DND-41 (cell line): ENCODE results near the gene RNF220.

Experiments used
- ATAC-seq: fragments of 200-7000 bp; cut with Tn5 transposase; 3 replicates; pipeline ENCODE4 v1.9.1; 2021; ENCODE audit warnings: low read depth; ENCODE audit not compliant: insufficient read depth
- DNase-seq: peaks from one replicate; pipeline ENCODE4 v3.0.0-alpha.2; 2020
- H2AFZ ChIP-seq: 2 replicates; pipeline ENCODE4 v1.6.0; 2012; ENCODE audit warnings: low read depth, low read length
- H3K27ac ChIP-seq: 2 replicates; pipeline ENCODE4 v1.5.1; 2012; ENCODE audit warnings: low read length, inconsistent platforms
- H3K27me3 ChIP-seq: fragments of 200-600 bp; sonication (generic); 2 replicates; pipeline ENCODE4 v1.6.0; 2012; ENCODE audit warnings: low read length, mild to moderate bottlenecking, inconsistent platforms; ENCODE audit not compliant: insufficient read depth, poor library complexity
- H3K36me3 ChIP-seq: 2 replicates; pipeline ENCODE4 v1.5.1; 2012; ENCODE audit warnings: low read length, inconsistent platforms; ENCODE audit not compliant: insufficient read depth
- H3K4me1 ChIP-seq: 2 replicates; pipeline ENCODE4 v1.5.1; 2012; ENCODE audit warnings: mild to moderate bottlenecking, low read length; ENCODE audit not compliant: insufficient read depth
- H3K4me2 ChIP-seq: 2 replicates; pipeline ENCODE4 v1.6.0; 2012; ENCODE audit warnings: mild to moderate bottlenecking, moderate library complexity, low read length, inconsistent platforms; ENCODE audit not compliant: insufficient read depth
- H3K4me3 ChIP-seq, 2 experiments: fragments of 200-600 bp in 1 of 2; shearing (Covaris generic) in 1 of 2; 2 replicates each; pipeline ENCODE4 v1.5.1; 2012 to 2016; ENCODE audit warnings: inconsistent platforms in 2 of 2, low read length in 2 of 2, mild to moderate bottlenecking in 2 of 2, low read depth in 1 of 2, moderate library complexity in 1 of 2
- H3K79me2 ChIP-seq: 2 replicates; pipeline ENCODE4 v1.6.0; 2012; ENCODE audit warnings: low read length, inconsistent platforms; ENCODE audit not compliant: insufficient read depth
- H3K9ac ChIP-seq: 2 replicates; pipeline ENCODE4 v1.6.0; 2012; ENCODE audit warnings: low read depth, mild to moderate bottlenecking, inconsistent platforms, low read length, moderate library complexity
- H3K9me3 ChIP-seq: 2 replicates; pipeline ENCODE4 v1.5.1; 2012; ENCODE audit warnings: low read length, moderate library complexity, mild to moderate bottlenecking, inconsistent platforms; ENCODE audit not compliant: insufficient read depth, severe bottlenecking
- H4K20me1 ChIP-seq: 2 replicates; pipeline ENCODE4 v1.6.0; 2012; ENCODE audit warnings: low read length; ENCODE audit not compliant: insufficient read depth
- EZH2 ChIP-seq: IDR thresholded peaks from 3 replicates; pipeline ENCODE4 v1.6.1; 2012; ENCODE audit warnings: borderline replicate concordance, low read depth, mild to moderate bottlenecking, moderate library complexity, low read length, inconsistent platforms; ENCODE audit not compliant: severe bottlenecking
- TF ChIP-seq, protein P1 (sequence below): IDR thresholded peaks from 2 replicates; pipeline ENCODE4 v1.5.1; 2012; ENCODE audit warnings: borderline replicate concordance, low read length, moderate library complexity, mild to moderate bottlenecking; ENCODE audit not compliant: poor library complexity, severe bottlenecking; ENCODE audit errors: extremely low read depth

Gene RNF220

DNA sequence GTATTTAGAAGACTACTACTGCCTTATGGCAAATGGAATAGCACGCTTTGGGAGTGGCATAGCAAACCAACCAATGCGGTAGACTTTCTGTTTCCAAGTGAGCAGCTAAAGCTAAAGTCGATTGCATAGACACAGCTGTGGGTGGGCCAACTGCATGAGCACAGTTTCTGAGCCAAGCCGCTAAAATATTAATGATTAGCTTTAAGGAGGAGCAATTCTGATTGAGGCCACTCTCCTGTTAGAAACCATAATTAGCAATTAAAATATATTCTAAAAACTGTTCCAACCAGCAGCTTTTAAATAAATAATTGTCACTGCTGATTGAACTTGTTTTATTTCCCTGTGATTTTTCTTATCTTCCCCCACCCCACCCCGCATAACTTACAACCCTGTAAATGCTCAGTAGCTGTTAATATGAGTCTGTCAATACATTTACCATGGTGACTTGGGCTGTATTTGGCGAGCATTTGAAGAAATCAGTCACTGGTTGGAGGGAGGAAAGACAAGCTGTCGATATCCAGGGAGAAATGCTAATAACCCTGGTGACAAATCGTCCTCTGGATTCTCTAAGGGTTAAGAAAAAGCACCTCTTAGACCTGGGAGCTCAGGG is 32.2 kb downstream of the RNF220 start:
- no peak overlapping the region for H3K9ac ChIP-seq
- no peaks in the 10 kb centered on the region for H4K20me1 ChIP-seq
- no peak overlapping the region for H3K4me3 ChIP-seq
- H3K9me3 ChIP-seq, result no peaks in the 10 kb centered on the region
- H3K36me3 ChIP-seq, result no peaks in the 10 kb centered on the region
- no peaks in the 10 kb centered on the region for H3K79me2 ChIP-seq
- H3K27me3 ChIP-seq, result peaks cover 5% of the 10 kb centered on the region
- no peaks in the 10 kb centered on the region for H3K4me1 ChIP-seq
- H2AFZ ChIP-seq, result no peak overlapping the region
- no peak overlapping the region for H3K4me2 ChIP-seq
- DNase-seq, result no peak
- H3K27ac ChIP-seq, result no peak overlapping the region
- no peak for ATAC-seq
- TF ChIP-seq, protein P1, sequence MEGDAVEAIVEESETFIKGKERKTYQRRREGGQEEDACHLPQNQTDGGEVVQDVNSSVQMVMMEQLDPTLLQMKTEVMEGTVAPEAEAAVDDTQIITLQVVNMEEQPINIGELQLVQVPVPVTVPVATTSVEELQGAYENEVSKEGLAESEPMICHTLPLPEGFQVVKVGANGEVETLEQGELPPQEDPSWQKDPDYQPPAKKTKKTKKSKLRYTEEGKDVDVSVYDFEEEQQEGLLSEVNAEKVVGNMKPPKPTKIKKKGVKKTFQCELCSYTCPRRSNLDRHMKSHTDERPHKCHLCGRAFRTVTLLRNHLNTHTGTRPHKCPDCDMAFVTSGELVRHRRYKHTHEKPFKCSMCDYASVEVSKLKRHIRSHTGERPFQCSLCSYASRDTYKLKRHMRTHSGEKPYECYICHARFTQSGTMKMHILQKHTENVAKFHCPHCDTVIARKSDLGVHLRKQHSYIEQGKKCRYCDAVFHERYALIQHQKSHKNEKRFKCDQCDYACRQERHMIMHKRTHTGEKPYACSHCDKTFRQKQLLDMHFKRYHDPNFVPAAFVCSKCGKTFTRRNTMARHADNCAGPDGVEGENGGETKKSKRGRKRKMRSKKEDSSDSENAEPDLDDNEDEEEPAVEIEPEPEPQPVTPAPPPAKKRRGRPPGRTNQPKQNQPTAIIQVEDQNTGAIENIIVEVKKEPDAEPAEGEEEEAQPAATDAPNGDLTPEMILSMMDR, result no peak
- TF ChIP-seq EZH2, result no peak

DNA sequence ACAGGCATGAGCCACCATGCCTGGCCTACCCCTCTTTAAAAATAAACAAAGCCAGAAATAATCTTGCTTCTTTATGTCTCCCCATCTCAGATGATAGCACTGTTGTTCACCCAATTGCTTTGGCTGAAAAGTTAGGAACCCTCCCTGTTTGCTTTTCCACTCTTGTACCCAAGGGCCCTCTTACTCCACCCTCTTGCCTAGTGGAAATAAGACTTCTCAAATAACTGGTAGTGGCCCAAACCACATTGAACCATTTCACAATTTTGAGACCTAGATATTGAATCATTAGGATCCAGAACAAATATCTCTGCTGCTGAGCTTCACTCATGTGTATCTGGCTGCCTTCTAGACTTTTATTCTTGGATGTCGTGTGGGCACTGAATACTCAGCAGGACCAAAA is 37.7 kb downstream of the RNF220 start:
- H4K20me1 ChIP-seq, result no peaks in the 10 kb centered on the region

DNA sequence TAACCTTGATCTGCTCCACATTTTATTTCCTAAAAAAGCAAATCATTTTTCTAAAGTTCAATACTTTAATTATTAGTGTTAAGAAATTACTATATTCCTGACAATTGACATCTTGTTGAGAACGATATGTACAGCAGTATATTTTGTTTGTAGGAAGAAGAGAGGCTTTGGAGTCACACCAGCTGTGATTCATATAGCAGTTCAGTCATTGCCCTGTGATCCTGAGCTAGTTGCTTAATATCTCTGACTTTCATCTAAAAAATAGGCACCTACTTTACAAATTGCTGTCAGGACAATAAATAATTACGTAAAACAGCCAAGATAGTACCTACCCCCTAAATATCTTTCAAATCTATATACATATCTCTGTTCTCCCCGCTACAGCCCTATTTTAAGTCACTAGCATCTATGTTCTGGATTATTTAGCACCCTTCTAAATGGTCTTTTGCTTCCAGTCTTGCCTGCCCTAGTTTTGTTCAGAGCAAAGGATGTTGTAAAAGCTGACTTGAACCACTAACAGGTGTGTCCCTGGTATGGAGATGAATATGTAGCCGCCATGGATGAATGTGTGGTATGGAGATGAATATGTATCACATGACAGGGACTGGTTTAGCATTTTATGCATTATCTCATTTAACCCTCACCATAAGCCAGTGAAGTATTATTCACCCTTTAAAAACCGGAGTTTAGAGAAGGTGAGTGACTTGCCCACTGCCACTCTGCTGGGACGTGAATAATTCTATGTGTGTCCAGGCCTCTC is 42.2 kb downstream of the RNF220 start:
- DNase-seq, result no peak
- ATAC-seq, result no peak

More for the DNA sequence above, 37.7 kb downstream of the RNF220 start:
- ATAC-seq, result no peak
- Histone ChIP-seq H3K4me3 (no peak overlapping the region), H2AFZ (no peak overlapping the region), H3K4me2 (no peak overlapping the region), H3K4me1 (no peaks in the 10 kb centered on the region), H3K9me3 (no peaks in the 10 kb centered on the region), H3K79me2 (no peaks in the 10 kb centered on the region), H3K36me3 (no peaks in the 10 kb centered on the region), H3K27me3 (peaks cover 46% of the 10 kb centered on the region), H3K27ac (no peak overlapping the region), H3K9ac (no peak overlapping the region)
- no peak for DNase-seq
- TF ChIP-seq EZH2, result no peak
- TF ChIP-seq, protein P1, result no peak

DNA sequence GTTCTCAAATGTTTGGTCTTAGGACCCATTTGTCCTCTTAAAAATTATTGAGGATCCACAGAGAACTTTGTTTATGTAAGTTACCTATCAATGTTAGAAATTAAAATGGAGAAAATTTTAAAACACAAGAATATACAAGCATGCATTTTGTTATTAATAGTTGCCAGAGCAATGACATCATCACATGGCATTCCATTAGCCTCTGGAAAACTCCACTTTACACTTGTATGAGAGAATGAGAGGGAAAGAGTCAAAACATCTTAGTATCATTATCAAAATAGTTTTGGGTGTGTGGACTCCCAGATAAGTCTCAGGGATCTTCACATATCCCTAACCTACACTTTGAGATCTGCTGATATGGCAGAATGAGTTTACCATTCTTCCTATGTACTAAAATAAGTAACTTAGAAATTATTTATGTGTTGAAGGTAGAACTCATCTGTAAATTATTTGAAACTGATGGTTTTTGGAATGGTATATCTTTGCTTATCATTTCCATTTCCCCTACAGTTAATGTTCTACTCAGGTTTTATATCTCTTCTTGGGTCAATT is 48.8 kb downstream of the RNF220 start:
- Histone ChIP-seq H2AFZ (no peak overlapping the region), H3K79me2 (no peaks in the 10 kb centered on the region), H3K27me3 (peaks cover 19% of the 10 kb centered on the region), H3K27ac (no peak overlapping the region), H3K4me2 (no peak overlapping the region), H4K20me1 (no peaks in the 10 kb centered on the region), H3K9ac (no peak overlapping the region), H3K4me3 (no peak overlapping the region), H3K4me1 (no peaks in the 10 kb centered on the region), H3K36me3 (no peaks in the 10 kb centered on the region), H3K9me3 (no peaks in the 10 kb centered on the region)
- TF ChIP-seq, protein P1, result no peak
- no peak for TF ChIP-seq EZH2
- ATAC-seq (no peak), DNase-seq (no peak)

More for the DNA sequence above, 42.2 kb downstream of the RNF220 start:
- Histone ChIP-seq H3K27me3 (peaks cover 41% of the 10 kb centered on the region), H2AFZ (no peak overlapping the region), H3K36me3 (no peaks in the 10 kb centered on the region), H4K20me1 (no peaks in the 10 kb centered on the region), H3K79me2 (no peaks in the 10 kb centered on the region), H3K4me3 (no peak overlapping the region), H3K9ac (no peak overlapping the region), H3K4me2 (no peak overlapping the region), H3K9me3 (no peaks in the 10 kb centered on the region), H3K27ac (no peak overlapping the region), H3K4me1 (no peaks in the 10 kb centered on the region)
- TF ChIP-seq EZH2, result no peak
